Calu3 (cell line): ENCODE measurements around the gene MARS1. TPM values are rescaled to one million over a fixed set of nuclear protein-coding genes. Genes with fewer than 3 reads are reported as not detected.

Experiments
- BruUV-seq: library from RNA; stranded (reverse); fragments of 400-500 nt; replicated peaks from 2 replicates; lab custom pipeline; 2021; lab: Mats Ljungman, UMichigan
- CTCF ChIA-PET: fragments of 300-600 bp; sonication (Branson Sonifier 250); formaldehyde crosslinking; loops from one replicate; lab custom pipeline; 2022; ENCODE audit warnings: antibody characterized with exemption; lab: Charles Lee
- DNase-seq: peaks from one replicate; pipeline ENCODE4 v3.0.0; 2022
- H3K27ac Mint-ChIP-seq: one replicate; pipeline ENCODE4 v1.8.0; 2022; ENCODE audit warnings: mixed read lengths; ENCODE audit not compliant: unreplicated experiment
- H3K27me3 Mint-ChIP-seq: one replicate; pipeline ENCODE4 v1.8.0; 2022; ENCODE audit warnings: mixed read lengths; ENCODE audit not compliant: unreplicated experiment
- H3K36me3 Mint-ChIP-seq: one replicate; pipeline ENCODE4 v1.8.0; 2022; ENCODE audit warnings: mild to moderate bottlenecking, moderate library complexity, mixed read lengths; ENCODE audit not compliant: insufficient read depth, unreplicated experiment
- H3K4me1 Mint-ChIP-seq: one replicate; pipeline ENCODE4 v1.8.0; 2022; ENCODE audit warnings: mild to moderate bottlenecking, low read depth, mixed read lengths; ENCODE audit not compliant: unreplicated experiment
- H3K4me3 Mint-ChIP-seq: one replicate; pipeline ENCODE4 v1.8.0; 2022; ENCODE audit warnings: mild to moderate bottlenecking, low read depth, moderate library complexity, mixed read lengths; ENCODE audit not compliant: unreplicated experiment
- H3K9me3 Mint-ChIP-seq: one replicate; pipeline ENCODE4 v1.8.0; 2022; ENCODE audit warnings: low read depth, mixed read lengths; ENCODE audit not compliant: unreplicated experiment
- intact Hi-C: fragments of 100-400 bp; cut with micrococcal nuclease; formaldehyde crosslinking; loops from one replicate; pipeline ENCODE4 v1.10.0; 2022; ENCODE audit not compliant: unreplicated experiment
- total RNA-seq: library from RNA; stranded (reverse); gene quantifications from 2 replicates; pipeline ENCODE4 v1.2.3, GENCODE V29; 2022
- TF ChIP-seq, protein P1 (sequence below): fragments of 200-600 bp; IDR thresholded peaks from one replicate; pipeline ENCODE4 v1.8.0; 2022; ENCODE audit warnings: antibody characterized with exemption; ENCODE audit not compliant: unreplicated experiment

The MARS1 gene
- total RNA-seq, 1 experiment from 2014 or later = 358 TPM

DNA sequence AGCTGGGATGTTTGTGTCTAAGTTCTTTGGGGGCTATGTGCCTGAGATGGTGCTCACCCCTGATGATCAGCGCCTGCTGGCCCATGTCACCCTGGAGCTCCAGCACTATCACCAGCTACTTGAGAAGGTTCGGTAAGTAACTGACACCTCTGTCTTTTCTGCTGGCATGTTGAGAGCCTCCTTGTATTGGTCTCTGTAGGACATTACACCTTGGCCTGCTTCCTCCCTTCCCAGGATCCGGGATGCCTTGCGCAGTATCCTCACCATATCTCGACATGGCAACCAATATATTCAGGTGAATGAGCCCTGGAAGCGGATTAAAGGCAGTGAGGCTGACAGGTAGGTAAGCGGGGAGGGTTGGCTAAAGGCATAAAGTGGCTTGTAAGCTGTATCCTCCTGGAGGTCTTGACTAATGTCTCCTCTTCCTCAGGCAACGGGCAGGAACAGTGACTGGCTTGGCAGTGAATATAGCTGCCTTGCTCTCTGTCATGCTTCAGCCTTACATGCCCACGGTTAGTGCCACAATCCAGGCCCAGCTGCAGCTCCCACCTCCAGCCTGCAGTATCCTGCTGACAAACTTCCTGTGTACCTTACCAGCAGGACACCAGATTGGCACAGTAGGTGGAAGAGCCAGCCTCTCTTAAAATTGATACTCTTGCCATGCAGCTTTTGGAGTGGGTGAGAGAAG, 27.0 kb downstream of the MARS1 start:
- CTCF ChIA-PET = interaction anchor here (0.7 kb wide), 1 partner anchor 12 kb away, joined by 3 read pairs; no protein-coding TSS in a partner anchor
- Mint-ChIP-seq H3K4me1 (peaks cover 19% of the 10 kb centered on the region), H3K36me3 (peaks cover 94% of the 10 kb centered on the region), H3K27me3 (no peaks in the 10 kb centered on the region), H3K27ac (peak overlapping the region; percentile 100), H3K9me3 (no peaks in the 10 kb centered on the region), H3K4me3 (no peak overlapping the region)
- DNase-seq = no peak
- TF ChIP-seq, protein P1, sequence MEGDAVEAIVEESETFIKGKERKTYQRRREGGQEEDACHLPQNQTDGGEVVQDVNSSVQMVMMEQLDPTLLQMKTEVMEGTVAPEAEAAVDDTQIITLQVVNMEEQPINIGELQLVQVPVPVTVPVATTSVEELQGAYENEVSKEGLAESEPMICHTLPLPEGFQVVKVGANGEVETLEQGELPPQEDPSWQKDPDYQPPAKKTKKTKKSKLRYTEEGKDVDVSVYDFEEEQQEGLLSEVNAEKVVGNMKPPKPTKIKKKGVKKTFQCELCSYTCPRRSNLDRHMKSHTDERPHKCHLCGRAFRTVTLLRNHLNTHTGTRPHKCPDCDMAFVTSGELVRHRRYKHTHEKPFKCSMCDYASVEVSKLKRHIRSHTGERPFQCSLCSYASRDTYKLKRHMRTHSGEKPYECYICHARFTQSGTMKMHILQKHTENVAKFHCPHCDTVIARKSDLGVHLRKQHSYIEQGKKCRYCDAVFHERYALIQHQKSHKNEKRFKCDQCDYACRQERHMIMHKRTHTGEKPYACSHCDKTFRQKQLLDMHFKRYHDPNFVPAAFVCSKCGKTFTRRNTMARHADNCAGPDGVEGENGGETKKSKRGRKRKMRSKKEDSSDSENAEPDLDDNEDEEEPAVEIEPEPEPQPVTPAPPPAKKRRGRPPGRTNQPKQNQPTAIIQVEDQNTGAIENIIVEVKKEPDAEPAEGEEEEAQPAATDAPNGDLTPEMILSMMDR = no peak
- no TSS peak for BruUV-seq
- intact Hi-C loops = no loop called here

DNA sequence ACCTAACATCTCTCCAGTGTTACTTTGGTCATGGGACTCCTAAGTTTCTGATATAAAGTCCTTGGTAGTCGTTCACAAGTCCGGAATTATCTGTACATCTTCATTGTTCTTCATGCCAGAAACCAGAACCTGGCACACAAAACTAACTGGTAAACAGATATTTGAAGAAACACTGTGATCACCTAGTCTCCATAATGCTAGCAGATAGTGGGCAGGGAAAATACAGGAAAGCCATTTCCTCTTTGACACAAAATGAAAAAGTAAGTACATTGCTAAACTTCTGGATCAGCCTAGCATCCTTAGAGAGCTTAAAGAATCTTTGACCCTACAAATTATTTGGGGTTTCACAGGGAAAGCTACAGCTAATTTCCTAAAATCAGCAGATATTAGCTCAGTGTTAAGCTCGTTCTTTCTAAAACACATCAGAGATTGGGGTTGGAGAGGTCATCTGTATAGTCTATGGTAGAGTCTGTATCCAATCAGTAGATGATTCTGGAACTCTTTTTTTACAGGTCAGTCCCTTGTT, 27.6 kb downstream of the MARS1 start:
- H3K4me1 Mint-ChIP-seq = peaks cover 19% of the 10 kb centered on the region

DNA sequence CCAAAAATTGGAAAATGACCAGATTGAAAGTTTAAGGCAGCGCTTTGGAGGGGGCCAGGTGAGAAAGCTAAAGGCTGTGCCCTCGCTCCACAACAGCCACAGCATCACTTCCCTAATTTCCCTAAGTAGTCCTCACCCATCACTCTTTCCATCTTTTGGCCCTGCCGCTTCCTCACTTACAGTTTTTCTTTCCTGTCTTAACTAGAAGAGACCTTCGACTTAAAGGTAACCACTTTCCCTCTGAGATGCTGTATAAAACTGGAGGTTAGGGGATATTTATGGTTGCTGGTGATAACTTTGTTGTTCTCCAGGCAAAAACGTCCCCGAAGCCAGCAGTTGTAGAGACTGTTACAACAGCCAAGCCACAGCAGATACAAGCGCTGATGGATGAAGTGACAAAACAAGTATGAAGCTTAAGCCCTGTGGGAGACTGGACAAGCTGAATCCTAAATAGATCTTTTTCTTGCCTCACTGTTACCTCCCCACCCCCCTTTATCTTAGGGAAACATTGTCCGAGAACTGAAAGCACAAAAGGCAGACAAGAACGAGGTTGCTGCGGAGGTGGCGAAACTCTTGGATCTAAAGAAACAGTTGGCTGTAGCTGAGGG, 28.2 kb downstream of the MARS1 start:
- peaks cover 25% of the 10 kb centered on the region for H3K4me1 Mint-ChIP-seq
- intact Hi-C loops = no loop called here
- H3K27ac Mint-ChIP-seq = peak overlapping the region; percentile 100
- DNase-seq = no peak
- TSS peak; percentile 27 for BruUV-seq
- no peaks in the 10 kb centered on the region for H3K27me3 Mint-ChIP-seq
- peak overlapping the region; percentile 6 for H3K4me3 Mint-ChIP-seq
- H3K9me3 Mint-ChIP-seq = no peaks in the 10 kb centered on the region
- CTCF ChIA-PET = interaction anchor here (0.7 kb wide), 1 partner anchor 275 kb away, joined by 3 read pairs; no protein-coding TSS in a partner anchor
- H3K36me3 Mint-ChIP-seq = peaks cover 99% of the 10 kb centered on the region
- TF ChIP-seq, protein P1 = no peak

More for the DNA sequence above, 27.6 kb downstream of the MARS1 start:
- no peaks in the 10 kb centered on the region for H3K27me3 Mint-ChIP-seq
- no peaks in the 10 kb centered on the region for H3K9me3 Mint-ChIP-seq
- peaks cover 99% of the 10 kb centered on the region for H3K36me3 Mint-ChIP-seq
- TF ChIP-seq, protein P1 = no peak
- intact Hi-C loops = no loop called here
- H3K27ac Mint-ChIP-seq = peak overlapping the region; percentile 100
- no TSS peak for BruUV-seq
- CTCF ChIA-PET = no interaction called here
- no peak overlapping the region for H3K4me3 Mint-ChIP-seq
- no peak for DNase-seq

DNA sequence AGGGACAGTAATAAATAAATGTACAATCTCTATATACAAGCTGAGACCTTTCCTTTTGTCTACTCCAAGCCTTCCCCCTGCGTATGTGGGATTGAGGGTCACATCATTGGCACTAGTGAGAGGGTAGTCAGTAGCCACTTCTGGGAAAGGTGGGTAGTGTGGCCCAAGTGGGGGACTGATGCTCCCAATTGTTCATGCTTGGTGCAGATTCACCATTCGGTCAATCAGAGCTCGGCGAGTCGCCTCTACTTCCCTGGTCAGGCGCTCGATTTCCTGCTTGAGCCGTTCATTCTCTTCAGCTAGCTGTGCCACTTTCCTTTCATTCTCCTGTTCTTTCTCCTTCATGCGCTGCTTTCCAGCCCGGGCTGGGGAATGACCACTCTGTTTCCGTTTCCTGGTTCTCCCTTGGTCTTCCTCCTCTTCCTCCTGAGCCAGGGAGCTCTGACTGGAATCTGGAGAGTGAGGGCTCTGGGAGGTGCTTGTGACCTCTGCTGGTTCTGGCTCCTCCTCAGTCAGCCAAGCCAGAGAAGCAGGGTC, 28.8 kb downstream of the MARS1 start:
- peak overlapping the region; percentile 100 for H3K27ac Mint-ChIP-seq
- no peaks in the 10 kb centered on the region for H3K27me3 Mint-ChIP-seq
- peaks cover 31% of the 10 kb centered on the region for H3K4me1 Mint-ChIP-seq
- no TSS peak for BruUV-seq
- DNase-seq = no peak
- intact Hi-C loops = no loop called here
- CTCF ChIA-PET = interaction anchor here (0.7 kb wide), 1 partner anchor 276 kb away, joined by 3 read pairs; no protein-coding TSS in a partner anchor
- TF ChIP-seq, protein P1 = no peak
- no peaks in the 10 kb centered on the region for H3K9me3 Mint-ChIP-seq
- peak overlapping the region; percentile 95 for H3K4me3 Mint-ChIP-seq
- H3K36me3 Mint-ChIP-seq = peaks cover 99% of the 10 kb centered on the region
